VCaP (cell line): Measurements from ENCODE around the gene TAB2.

ENCODE experiments used
- H3K27ac ChIP-seq: fragments of 450-650 bp; 2 replicates; pipeline ENCODE4 v1.5.1; 2017
- CTCF ChIP-seq: fragments of 450-650 bp; conservative IDR thresholded peaks from 2 replicates; pipeline ENCODE4 v1.5.1; 2017; ENCODE audit warnings: mild to moderate bottlenecking, moderate library complexity

The TAB2 gene

DNA sequence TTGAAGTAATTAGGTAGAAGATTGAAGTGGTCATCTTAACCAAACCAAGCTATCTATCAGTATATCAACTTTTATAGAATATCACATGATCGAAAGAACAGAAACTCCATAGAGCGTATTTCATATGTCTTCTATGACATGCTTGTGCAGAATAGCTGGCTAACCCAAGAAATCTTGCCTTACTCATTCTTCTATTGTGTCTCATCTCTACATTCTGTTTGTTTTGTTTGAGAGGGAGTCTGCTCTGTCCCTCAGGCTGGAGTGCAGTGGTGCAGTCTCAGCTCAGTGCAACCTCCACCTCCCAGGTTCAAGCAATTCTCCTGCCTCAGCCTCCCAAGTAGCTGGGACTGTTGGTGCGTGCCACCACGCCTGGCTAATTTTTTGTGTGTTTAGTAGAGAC lies 10.6 kb downstream of the TAB2 start:
- TF ChIP-seq CTCF = no peak
- no peak overlapping the region for H3K27ac ChIP-seq

- TF ChIP-seq CTCF = no peak
- no peak overlapping the region for H3K27ac ChIP-seq
Measured at GRCh38 chr6:149329529-149329928, 12.0 kb downstream of the TAB2 start.

DNA sequence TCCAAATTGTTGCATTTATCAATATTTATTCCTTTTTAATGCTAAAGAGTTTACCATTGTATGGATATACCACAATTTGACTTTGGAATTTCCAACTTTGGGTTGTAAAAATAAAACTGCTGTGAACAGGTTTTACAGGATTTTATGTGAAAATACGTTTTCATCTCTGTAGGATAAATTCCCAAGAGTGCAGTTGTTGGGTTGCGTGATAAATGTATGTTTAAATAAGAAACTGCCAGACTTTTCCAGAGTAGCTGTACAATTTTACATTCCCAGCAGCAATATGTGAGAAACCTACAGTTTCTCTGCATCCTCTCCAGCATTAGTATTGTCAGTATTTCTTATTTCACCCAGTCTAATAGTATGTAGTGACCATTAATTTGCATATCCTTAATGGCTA lies 12.6 kb downstream of the TAB2 start:
- H3K27ac ChIP-seq = no peak overlapping the region
- TF ChIP-seq CTCF = no peak

- H3K27ac ChIP-seq = peak overlapping the region; percentile 65
- TF ChIP-seq CTCF = no peak
Measured at GRCh38 chr6:149331043-149331807, 13.7 kb downstream of the TAB2 start.

GRCh38 chr6:149331871-149332270 lies 14.4 kb downstream of the TAB2 start:
- TF ChIP-seq CTCF = no peak
- peak overlapping the region; percentile 65 for H3K27ac ChIP-seq

DNA sequence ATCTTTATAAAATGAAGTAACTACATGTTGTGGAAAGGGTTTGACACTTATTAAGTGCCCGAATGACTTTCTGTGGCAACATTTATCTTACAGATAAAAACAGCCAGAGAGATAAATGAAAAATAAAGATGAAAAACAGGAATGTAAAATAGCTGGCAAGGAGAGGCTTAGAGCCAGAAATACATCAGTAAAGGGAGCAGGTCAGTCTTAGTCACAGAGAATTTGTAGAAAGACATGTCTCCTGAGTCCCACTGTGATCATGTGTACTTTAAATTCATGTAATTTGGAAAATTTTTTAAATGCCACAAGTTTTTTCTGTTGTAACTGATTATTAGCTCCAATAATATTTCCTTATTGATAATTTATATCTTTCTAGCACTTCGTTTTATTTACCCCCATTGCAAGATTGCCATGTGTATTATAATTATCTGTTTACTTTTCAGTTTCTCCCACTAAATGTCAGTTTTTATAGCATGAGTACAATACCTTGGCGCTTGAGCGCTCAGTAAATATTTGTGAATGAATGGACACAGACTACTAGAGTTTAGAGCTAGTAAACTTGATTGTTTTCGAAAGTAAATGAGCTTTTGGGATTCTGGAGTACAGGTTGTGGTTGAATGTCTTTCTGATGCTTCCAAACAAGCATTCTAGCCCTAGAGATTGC lies 15.2 kb downstream of the TAB2 start:
- peak overlapping the region; percentile 65 for H3K27ac ChIP-seq
- TF ChIP-seq CTCF = no peak

DNA sequence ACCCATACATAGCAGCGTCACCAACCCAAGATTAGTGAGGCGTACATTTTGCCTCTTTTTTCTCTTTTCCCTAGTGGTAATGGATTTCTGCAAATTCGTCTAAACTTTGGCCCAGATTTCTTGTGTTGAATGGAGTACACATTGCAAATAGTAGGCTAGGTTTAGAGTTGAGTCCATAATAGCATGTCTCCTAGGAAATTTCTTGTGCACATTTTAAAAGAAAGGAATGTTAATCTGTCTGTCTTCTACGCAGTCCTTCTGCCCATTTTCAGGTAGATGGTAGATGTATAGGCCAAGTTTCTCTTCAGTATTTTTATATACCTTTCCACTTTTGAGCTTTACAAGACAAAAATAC lies 15.7 kb downstream of the TAB2 start:
- H3K27ac ChIP-seq = peak overlapping the region; percentile 65
- no peak for TF ChIP-seq CTCF
